IMR-90 (cell line): ENCODE measurements around the gene LYRM9. TPM values are rescaled to one million over a fixed set of nuclear protein-coding genes. Genes with fewer than 3 reads are reported as not detected.

Source experiments
- ATAC-seq: fragments of 200-7000 bp; cut with Tn5 transposase; 2 replicates; pipeline ENCODE4 v1.9.1; 2020; ENCODE audit warnings: low read depth, mild to moderate bottlenecking, moderate library complexity
- BruUV-seq: library from RNA; stranded (reverse); fragments of 400-500 nt; replicated peaks from 2 replicates; lab custom pipeline; 2021; lab: Mats Ljungman, UMichigan
- CTCF ChIA-PET: fragments of 300-600 bp; formaldehyde crosslinking; extraction: SDS; loops from one replicate; lab custom pipeline; 2021; ENCODE audit warnings: antibody characterized with exemption; lab: Yijun Ruan, JAX
- POLR2A ChIA-PET: fragments of 300-600 bp; sonication (Branson Sonifier 250); formaldehyde crosslinking; loops from one replicate; lab custom pipeline; 2022; ENCODE audit warnings: antibody characterized with exemption; ENCODE audit not compliant: unreplicated experiment; lab: Charles Lee
- DNase-seq: peaks from one replicate; pipeline ENCODE4 v3.0.0; 2013
- H2AFZ ChIP-seq: replicated peaks from 2 replicates; pipeline ENCODE3; 2013; ENCODE audit warnings: low read length, mild to moderate bottlenecking; ENCODE audit not compliant: poor library complexity
- H2AK5ac ChIP-seq: 2 replicates; pipeline ENCODE4 v1.6.1; 2013; ENCODE audit warnings: low read depth, low read length, inconsistent platforms
- H2AK9ac ChIP-seq: replicated peaks from 2 replicates; pipeline ENCODE3; 2013; ENCODE audit warnings: mild to moderate bottlenecking, low read depth, low read length, moderate library complexity; ENCODE audit not compliant: poor library complexity
- H2BK120ac ChIP-seq: 2 replicates; pipeline ENCODE4 v1.6.1; 2013; ENCODE audit warnings: low read depth, low read length, inconsistent platforms
- H2BK15ac ChIP-seq: 3 replicates; pipeline ENCODE4 v1.6.1; 2013; ENCODE audit warnings: low read depth, low read length, inconsistent platforms
- H2BK20ac ChIP-seq: 2 replicates; pipeline ENCODE4 v1.6.1; 2013; ENCODE audit warnings: low read depth, mild to moderate bottlenecking, inconsistent platforms, low read length, moderate library complexity
- H2BK5ac ChIP-seq: 2 replicates; pipeline ENCODE4 v1.6.1; 2013; ENCODE audit warnings: mild to moderate bottlenecking, low read depth, low read length, inconsistent platforms; ENCODE audit not compliant: poor library complexity, severe bottlenecking
- H3K14ac ChIP-seq: replicated peaks from 2 replicates; pipeline ENCODE4 v1.6.1; 2013; ENCODE audit warnings: low read depth, low read length, inconsistent platforms
- H3K18ac ChIP-seq: 2 replicates; pipeline ENCODE4 v1.6.1; 2013; ENCODE audit warnings: low read depth, low read length, control low read depth
- H3K23ac ChIP-seq: 2 replicates; pipeline ENCODE4 v1.6.1; 2013; ENCODE audit warnings: low read depth, low read length, inconsistent platforms
- H3K27ac ChIP-seq: 2 replicates; pipeline ENCODE4 v1.5.1; 2013; ENCODE audit warnings: mild to moderate bottlenecking, control low read depth, low read length; ENCODE audit not compliant: insufficient read depth
- H3K27me3 ChIP-seq: 2 replicates; pipeline ENCODE4 v1.6.1; 2013; ENCODE audit warnings: low read length; ENCODE audit not compliant: control insufficient read depth, insufficient read depth
- H3K36me3 ChIP-seq: 2 replicates; pipeline ENCODE4 v1.6.1; 2013; ENCODE audit warnings: low read length, mixed read lengths; ENCODE audit not compliant: control insufficient read depth, insufficient read depth
- H3K4ac ChIP-seq: 2 replicates; pipeline ENCODE4 v1.6.1; 2013; ENCODE audit warnings: low read depth, low read length, inconsistent platforms
- H3K4me1 ChIP-seq: 2 replicates; pipeline ENCODE4 v1.6.1; 2013; ENCODE audit warnings: low read length, mixed read lengths; ENCODE audit not compliant: control insufficient read depth, insufficient read depth
- H3K4me2 ChIP-seq: 2 replicates; pipeline ENCODE4 v1.6.1; 2013; ENCODE audit warnings: low read depth, mild to moderate bottlenecking, control low read depth, low read length, moderate library complexity
- H3K4me3 ChIP-seq: 2 replicates; pipeline ENCODE4 v1.5.1; 2013; ENCODE audit warnings: low read depth, mild to moderate bottlenecking, control low read depth, low read length, moderate library complexity; ENCODE audit not compliant: insufficient read depth
- H3K56ac ChIP-seq: 2 replicates; pipeline ENCODE4 v1.6.1; 2013; ENCODE audit warnings: low read length, inconsistent platforms; ENCODE audit not compliant: insufficient read depth; ENCODE audit errors: extremely low read depth
- H3K79me1 ChIP-seq, 2 experiments: 2 replicates each; pipeline ENCODE4 v1.6.1; 2013; ENCODE audit warnings: low read length in 2 of 2, inconsistent platforms in 1 of 2, low read depth in 1 of 2
- H3K9ac ChIP-seq: 2 replicates; pipeline ENCODE4 v1.6.1; 2013; ENCODE audit warnings: low read depth, low read length, control low read depth
- H3K9me1 ChIP-seq: 2 replicates; pipeline ENCODE4 v1.6.1; 2013; ENCODE audit warnings: low read length, inconsistent platforms; ENCODE audit not compliant: insufficient read depth
- H3K9me3 ChIP-seq: 2 replicates; pipeline ENCODE4 v1.6.1; 2013; ENCODE audit warnings: low read length; ENCODE audit not compliant: control insufficient read depth, insufficient read depth
- H4K20me1 ChIP-seq: 2 replicates; pipeline ENCODE4 v1.6.1; 2013; ENCODE audit warnings: low read length, inconsistent platforms; ENCODE audit not compliant: insufficient read depth
- H4K5ac ChIP-seq: 2 replicates; pipeline ENCODE4 v1.6.1; 2013; ENCODE audit warnings: mild to moderate bottlenecking, low read depth, low read length, control low read depth
- H4K8ac ChIP-seq, 2 experiments: 2 replicates each; pipeline ENCODE4 v1.6.1; 2013; ENCODE audit warnings: low read depth in 2 of 2, low read length in 2 of 2, control low read depth in 1 of 2, inconsistent platforms in 1 of 2
- H4K91ac ChIP-seq: 2 replicates; pipeline ENCODE4 v1.6.1; 2013; ENCODE audit warnings: low read depth, low read length, inconsistent platforms; ENCODE audit not compliant: insufficient read depth
- CEBPB ChIP-seq: IDR thresholded peaks from 2 replicates; pipeline ENCODE4 v1.6.1; 2012; ENCODE audit warnings: low read depth, low read length, improper control_type of control experiment
- CHD1 ChIP-seq: IDR thresholded peaks from 2 replicates; pipeline ENCODE4 v1.6.1; 2012; ENCODE audit warnings: low read depth, low read length, improper control_type of control experiment
- CTCF ChIP-seq: conservative IDR thresholded peaks from 2 replicates; pipeline ENCODE4 v1.5.1; 2012; ENCODE audit warnings: mild to moderate bottlenecking, low read depth, low read length, improper control_type of control experiment
- ELK1 ChIP-seq: fragments of 150-350 bp; IDR thresholded peaks from 2 replicates; pipeline ENCODE4 v1.6.1; 2016; ENCODE audit warnings: low read depth, mild to moderate bottlenecking, low read length, moderate library complexity, borderline replicate concordance
- FOS ChIP-seq: fragments of 150-350 bp; IDR thresholded peaks from 2 replicates; pipeline ENCODE4 v1.6.1; 2016; ENCODE audit warnings: low read depth, low read length
- MAZ ChIP-seq: IDR thresholded peaks from 2 replicates; pipeline ENCODE4 v1.6.1; 2012; ENCODE audit warnings: low read depth, mild to moderate bottlenecking, low read length, improper control_type of control experiment, moderate library complexity, borderline replicate concordance
- MXI1 ChIP-seq: IDR thresholded peaks from 2 replicates; pipeline ENCODE4 v1.6.1; 2012; ENCODE audit warnings: low read depth, mild to moderate bottlenecking, low read length, moderate library complexity, borderline replicate concordance
- POLR2A ChIP-seq: IDR thresholded peaks from 2 replicates; pipeline ENCODE4 v1.6.1; 2012; ENCODE audit warnings: mild to moderate bottlenecking, low read depth, low read length
- RAD21 ChIP-seq: IDR thresholded peaks from 2 replicates; pipeline ENCODE4 v1.6.1; 2012; ENCODE audit warnings: low read length, improper control_type of control experiment
- RCOR1 ChIP-seq: IDR thresholded peaks from 2 replicates; pipeline ENCODE4 v1.6.1; 2012; ENCODE audit warnings: mild to moderate bottlenecking, low read length, improper control_type of control experiment; ENCODE audit not compliant: insufficient replicate concordance
- RFX5 ChIP-seq: IDR thresholded peaks from 2 replicates; pipeline ENCODE4 v1.8.0; 2012; ENCODE audit warnings: low read depth, mild to moderate bottlenecking, low read length, moderate library complexity
- SMC3 ChIP-seq: fragments of 150-350 bp; IDR thresholded peaks from 2 replicates; pipeline ENCODE4 v1.6.1; 2016; ENCODE audit warnings: low read depth, mild to moderate bottlenecking, antibody characterized with exemption, low read length, moderate library complexity
- WGBS, 2 experiments: methylation state at CpG; one replicate each; pipeline versions ENCODE4 v1.1.5 to v1.1.7; 2013; ENCODE audit warnings: missing lambda C conversion rate in 2 of 2; ENCODE audit not compliant: insufficient read length in 1 of 2; ENCODE audit errors: extremely low coverage in 2 of 2; 5-methylcytosine and 5-hydroxymethylcytosine counted together
- dilution Hi-C: fragments of 300-500 bp; cut with HindIII; formaldehyde crosslinking; loops from one replicate; pipeline ENCODE4 v1.14.3; 2018; ENCODE audit warnings: low sequenced_read_pairs; ENCODE audit not compliant: unreplicated experiment
- in situ Hi-C: fragments of 300-500 bp; cut with MboI; formaldehyde crosslinking; loops from 3 replicates; pipeline ENCODE4 v1.14.3; 2019; ENCODE audit warnings: low sequenced_read_pairs, inconsistent platforms, mixed read lengths
- intact Hi-C: fragments of 100-400 bp; cut with micrococcal nuclease; formaldehyde crosslinking; loops from 2 replicates; pipeline ENCODE4 v1.10.0; 2022
- polyA plus RNA-seq, 3 experiments: library from polyadenylated mRNA; depleted of rRNA; stranded (reverse); fragments of >200 nt; gene quantifications; 2 replicates each; pipeline ENCODE4 v1.2.3, GENCODE V29; 2012; ENCODE audit warnings: low replicate concordance in 1 of 3
- total RNA-seq: library from RNA; depleted of rRNA; stranded (reverse); fragments of >200 nt; gene quantifications from 2 replicates; pipeline ENCODE4 v1.2.3, GENCODE V29; 2012

LYRM9 gene
- total and polyA plus RNA-seq, 2 of the 4 experiments (the other 2 are of a cell fraction), result 3.2 to 4.8 TPM

- Histone ChIP-seq H2BK120ac (no peak overlapping the region), H3K27ac (no peak overlapping the region), H3K27me3 (peaks cover 1% of the 10 kb centered on the region; the same call in 1 of the 2 replicates), H4K91ac (no peak overlapping the region), H3K14ac (no peak overlapping the region), H3K56ac (no peak overlapping the region), H2AK5ac (no peak overlapping the region), H3K4me3 (no peak overlapping the region), H3K23ac (no peak overlapping the region), H2AFZ (no peak overlapping the region), H2BK5ac (no peak overlapping the region), H3K9me1 (no peaks in the 10 kb centered on the region), H3K4ac (no peak overlapping the region), H4K8ac (no peak overlapping the region), H3K4me2 (no peak overlapping the region), H2BK20ac (no peak overlapping the region), H4K5ac (no peak overlapping the region), H3K18ac (no peak overlapping the region), H2BK15ac (no peak overlapping the region), H3K79me1 (no peaks in the 10 kb centered on the region), H3K9ac (no peak overlapping the region), H3K9me3 (no peaks in the 10 kb centered on the region), H3K36me3 (no peaks in the 10 kb centered on the region), H4K20me1 (no peaks in the 10 kb centered on the region), H2AK9ac (no peak overlapping the region), H3K4me1 (no peaks in the 10 kb centered on the region)
- in situ Hi-C loops, result no loop called here
- 88% methylated on average over 8 of the region's 23 CpGs; no CpG with 5 or more reads in 1 of the 2 experiments for WGBS, 2 experiments
- POLR2A ChIA-PET, result no interaction called here
- intact Hi-C loops, result no loop called here
- BruUV-seq, result no TSS peak
- dilution Hi-C loops, result no loop called here
- DNase-seq (no peak), ATAC-seq (no peak)
- CTCF ChIA-PET, result no interaction called here
- no peak for TF ChIP-seq RAD21
- TF ChIP-seq SMC3, result no peak
- no peak for TF ChIP-seq CTCF
- TF ChIP-seq RFX5, result no peak
- TF ChIP-seq MAZ, result no peak
- TF ChIP-seq RCOR1, result no peak
- no peak for TF ChIP-seq FOS
- TF ChIP-seq ELK1, result no peak
- no peak for TF ChIP-seq CHD1
- TF ChIP-seq CEBPB, result no peak
- TF ChIP-seq POLR2A, result no peak
- TF ChIP-seq MXI1, result no peak
These were observed 47.0 kb downstream of the LYRM9 start for GRCh38 chr17:27846042-27846655.
